ENCODE measurements around the gene UBE2Z.

Gene UBE2Z

DNA sequence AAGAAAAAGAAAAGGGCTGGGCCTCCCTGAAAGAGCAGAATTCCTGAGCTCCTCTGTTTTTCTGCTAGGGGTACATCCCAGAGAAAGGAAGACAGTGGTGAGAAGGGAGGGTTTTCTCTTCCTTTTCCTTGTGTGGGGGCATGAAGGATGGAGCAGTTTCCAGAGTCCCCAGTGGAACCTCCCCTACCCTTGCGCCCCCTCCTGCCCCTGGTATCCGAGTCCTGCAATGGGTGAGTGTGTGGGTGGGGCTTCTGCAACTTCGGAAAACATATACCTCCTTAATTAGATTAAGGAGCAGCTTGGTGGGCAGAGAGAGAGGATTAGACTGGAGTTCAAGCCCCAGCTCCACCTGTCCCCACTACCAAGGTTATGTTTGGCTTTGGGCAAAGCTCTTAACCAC, 65.6 kb downstream of the UBE2Z start:
- Histone ChIP-seq H3K4me1 (ENCODE audit: control insufficient read depth, insufficient read depth, low read length) (peaks cover 15% of the 10 kb centered on the region), H3K9me3 (ENCODE audit: control insufficient read depth, insufficient read depth, low read depth, low read length) (no peaks in the 10 kb centered on the region), H3K36me3 (ENCODE audit: control insufficient read depth in 2 of 2, insufficient read depth in 1 of 2, low read length in 2 of 2) (no peaks in the 10 kb centered on the region), H3K27ac (ENCODE audit: extremely low read depth, low read depth, low read length) (no peak overlapping the region), H3K4me3 (ENCODE audit: low read depth, low read length) (no peak overlapping the region)
- peak; percentile 53 for TF ChIP-seq EGR2 (tag by site-specific recombination; IDR thresholded peaks at IDR 0.05; ENCODE audit: low read depth)
- peak; percentile 45; the same call in 1 of the 2 replicates for TF ChIP-seq KLF1 (tag by site-specific recombination; IDR thresholded peaks at IDR 0.05)
- no peak for TF ChIP-seq TRIM28 (IDR thresholded peaks at IDR 0.05; ENCODE audit: borderline replicate concordance, low read length)
- TF ChIP-seq, protein P1, sequence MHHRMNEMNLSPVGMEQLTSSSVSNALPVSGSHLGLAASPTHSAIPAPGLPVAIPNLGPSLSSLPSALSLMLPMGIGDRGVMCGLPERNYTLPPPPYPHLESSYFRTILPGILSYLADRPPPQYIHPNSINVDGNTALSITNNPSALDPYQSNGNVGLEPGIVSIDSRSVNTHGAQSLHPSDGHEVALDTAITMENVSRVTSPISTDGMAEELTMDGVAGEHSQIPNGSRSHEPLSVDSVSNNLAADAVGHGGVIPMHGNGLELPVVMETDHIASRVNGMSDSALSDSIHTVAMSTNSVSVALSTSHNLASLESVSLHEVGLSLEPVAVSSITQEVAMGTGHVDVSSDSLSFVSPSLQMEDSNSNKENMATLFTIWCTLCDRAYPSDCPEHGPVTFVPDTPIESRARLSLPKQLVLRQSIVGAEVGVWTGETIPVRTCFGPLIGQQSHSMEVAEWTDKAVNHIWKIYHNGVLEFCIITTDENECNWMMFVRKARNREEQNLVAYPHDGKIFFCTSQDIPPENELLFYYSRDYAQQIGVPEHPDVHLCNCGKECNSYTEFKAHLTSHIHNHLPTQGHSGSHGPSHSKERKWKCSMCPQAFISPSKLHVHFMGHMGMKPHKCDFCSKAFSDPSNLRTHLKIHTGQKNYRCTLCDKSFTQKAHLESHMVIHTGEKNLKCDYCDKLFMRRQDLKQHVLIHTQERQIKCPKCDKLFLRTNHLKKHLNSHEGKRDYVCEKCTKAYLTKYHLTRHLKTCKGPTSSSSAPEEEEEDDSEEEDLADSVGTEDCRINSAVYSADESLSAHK (tag by site-specific recombination; IDR thresholded peaks at IDR 0.05): peak; percentile 95
- no peak for TF ChIP-seq ZFP41 (tag by site-specific recombination; IDR thresholded peaks at IDR 0.05; ENCODE audit: borderline replicate concordance)
- no peak for TF ChIP-seq INSM2 (tag by site-specific recombination; IDR thresholded peaks at IDR 0.05)
- no peak for TF ChIP-seq ZNF768 (tag by site-specific recombination; IDR thresholded peaks at IDR 0.05)
- TF ChIP-seq ZFHX2 (tag by site-specific recombination; conservative IDR thresholded peaks at IDR 0.05): peak; percentile 42
- POLR2A ChIA-PET: interaction anchor here (0.6 to 5.6 kb wide), 7 partner anchors 13 to 80 kb away, joined by 3 to 42 read pairs (median 4); partner anchors contain the start of genes IGF2BP1 and SNF8
- CTCF ChIA-PET: interaction anchor here (0.6 to 2.1 kb wide), 5 partner anchors 16 to 57 kb away, joined by 3 to 7 read pairs (median 4); partner anchors contain the start of gene SNF8

Data from HEK293 (cell line).